Keratinocyte (primary cell): Measurements from ENCODE around the gene EVL. TPM values are rescaled to one million over a fixed set of nuclear protein-coding genes. Genes with fewer than 3 reads are reported as not detected.
A peak's percentile ranks its signal among the peaks of the same experiment; 100 is the strongest.

Experiments used
- DNase-seq: peaks from one replicate; pipeline ENCODE4 v3.0.0-alpha.2; 2011; ENCODE audit warnings: low read depth, missing footprints, low spot score
- FAIRE-seq: peaks from 2 replicates; lab custom pipeline; 2011; peaks lifted over from hg19 to GRCh38; lab: Jason Lieb, UNC
- H2AFZ ChIP-seq: 2 replicates; pipeline ENCODE4 v1.6.0; 2012; ENCODE audit warnings: low read length, control low read depth, inconsistent platforms; ENCODE audit not compliant: control insufficient read depth
- H3K27ac ChIP-seq: 2 replicates; pipeline ENCODE4 v1.5.1; 2011; ENCODE audit warnings: low read length; ENCODE audit not compliant: control insufficient read depth, insufficient read depth
- H3K27me3 ChIP-seq: 3 replicates; pipeline ENCODE4 v1.6.0; 2011; ENCODE audit warnings: low read length; ENCODE audit not compliant: control insufficient read depth, insufficient read depth; ENCODE audit errors: extremely low read depth
- H3K36me3 ChIP-seq, 2 experiments: 2 replicates in 1 of 2; 3 replicates in 1 of 2; pipeline ENCODE4 v1.5.1; 2011; ENCODE audit warnings: low read length in 2 of 2, mild to moderate bottlenecking in 1 of 2; ENCODE audit not compliant: control insufficient read depth in 2 of 2, insufficient read depth in 2 of 2; ENCODE audit errors: extremely low read depth in 1 of 2
- H3K4me1 ChIP-seq: 3 replicates; pipeline ENCODE4 v1.5.1; 2011; ENCODE audit warnings: low read length; ENCODE audit not compliant: control insufficient read depth, insufficient read depth; ENCODE audit errors: extremely low read depth
- H3K4me2 ChIP-seq: 3 replicates; pipeline ENCODE4 v1.6.0; 2011; ENCODE audit warnings: low read depth, low read length; ENCODE audit not compliant: control insufficient read depth, insufficient read depth; ENCODE audit errors: extremely low read depth
- H3K4me3 ChIP-seq, 3 experiments: fragments of 200-600 bp in 1 of 3; sonication (generic) in 1 of 3; 2 replicates in 2 of 3; 3 replicates in 1 of 3; pipeline ENCODE4 v1.5.1; 2011 to 2016; ENCODE audit warnings: low read length in 3 of 3, mild to moderate bottlenecking in 3 of 3, control low read depth in 2 of 3, inconsistent platforms in 1 of 3, low read depth in 1 of 3, mixed read lengths in 1 of 3, mixed run types in 1 of 3, moderate library complexity in 1 of 3; ENCODE audit not compliant: control insufficient read depth in 2 of 3, insufficient read depth in 2 of 3; ENCODE audit errors: extremely low read depth in 1 of 3
- H3K79me2 ChIP-seq: 2 replicates; pipeline ENCODE4 v1.6.0; 2012; ENCODE audit warnings: low read length; ENCODE audit not compliant: control insufficient read depth, insufficient read depth
- H3K9ac ChIP-seq: 3 replicates; pipeline ENCODE4 v1.6.0; 2011; ENCODE audit warnings: low read length; ENCODE audit not compliant: control insufficient read depth, insufficient read depth; ENCODE audit errors: extremely low read depth
- H3K9me1 ChIP-seq: 3 replicates; pipeline ENCODE4 v1.6.0; 2011; ENCODE audit warnings: low read length; ENCODE audit not compliant: control insufficient read depth, insufficient read depth; ENCODE audit errors: extremely low read depth
- H3K9me3 ChIP-seq: 2 replicates; pipeline ENCODE4 v1.5.1; 2012; ENCODE audit warnings: low read depth, low read length; ENCODE audit not compliant: control insufficient read depth
- H4K20me1 ChIP-seq: 3 replicates; pipeline ENCODE4 v1.6.0; 2011; ENCODE audit warnings: low read length; ENCODE audit not compliant: control insufficient read depth, insufficient read depth; ENCODE audit errors: extremely low read depth
- CTCF ChIP-seq, 3 experiments: IDR thresholded peaks in 1 of 3; conservative IDR thresholded peaks in 1 of 3; optimal IDR thresholded peaks in 1 of 3; 2 replicates in 2 of 3; 3 replicates in 1 of 3; pipeline versions ENCODE3 to v1.5.1; 2011; ENCODE audit warnings: low read length in 3 of 3, mild to moderate bottlenecking in 3 of 3, moderate library complexity in 2 of 3, control low read depth in 1 of 3, inconsistent platforms in 1 of 3; ENCODE audit not compliant: insufficient read depth in 2 of 3; ENCODE audit errors: extremely low read depth in 1 of 3
- EZH2 ChIP-seq: IDR thresholded peaks from one replicate; pipeline ENCODE4 v1.6.1; 2012; ENCODE audit warnings: inconsistent platforms, mild to moderate bottlenecking, low read length, moderate library complexity
- dilution Hi-C: fragments of 300-500 bp; cut with MboI; formaldehyde crosslinking; loops from one replicate; pipeline ENCODE4 v1.7.0; 2020; ENCODE audit warnings: low sequenced_read_pairs; ENCODE audit not compliant: extremely low pct_ligation_motif_present
- polyA plus RNA-seq, 5 experiments: library from polyadenylated mRNA; depleted of rRNA in 3 of 5; stranded (reverse) in 3 of 5; stranded (forward) in 1 of 5; unstranded in 1 of 5; fragments of >200 nt; gene quantifications; 1 replicate in 1 of 5; 2 replicates in 3 of 5; 3 replicates in 1 of 5; pipeline versions ENCODE4 v1.2.1 to v1.2.3, GENCODE V29; 2011 to 2012; ENCODE audit warnings: missing spikeins in 2 of 5, low read depth in 1 of 5, low replicate concordance in 1 of 5

Gene EVL
- polyA plus RNA-seq, 1 donor (not counting 4 experiments of a cell fraction or from before 2014, with no cell fraction given) = 12.0 TPM

- H3K9me1 ChIP-seq = no peaks in the 10 kb centered on the region
- TF ChIP-seq CTCF (optimal IDR thresholded peaks at IDR 0.05 in 1 of 3, IDR thresholded peaks at IDR 0.05 in 1 of 3, conservative IDR thresholded peaks at IDR 0.05 in 1 of 3; ENCODE audit: extremely low read depth in 1 of 3, insufficient read depth in 2 of 3, low read length in 3 of 3) (no peak), EZH2 (no peak)
- H3K79me2 ChIP-seq = no peaks in the 10 kb centered on the region
- dilution Hi-C loops = no loop called here
- peaks cover 13% of the 10 kb centered on the region for H3K4me1 ChIP-seq
- no peak overlapping the region for H3K27ac ChIP-seq
- no peak overlapping the region for H3K9ac ChIP-seq
- DNase-seq = no peak
- peak; percentile 84 for FAIRE-seq
- no peaks in the 10 kb centered on the region for H3K27me3 ChIP-seq
- no peaks in the 10 kb centered on the region for H3K9me3 ChIP-seq
- H3K36me3 ChIP-seq = no peaks in the 10 kb centered on the region
- H2AFZ ChIP-seq = peak overlapping the region; percentile 70
- H3K4me2 ChIP-seq = peak overlapping the region; percentile 1
- H3K4me3 ChIP-seq = no peak overlapping the region
- no peaks in the 10 kb centered on the region for H4K20me1 ChIP-seq
These were observed 67.1 kb downstream of the EVL start for GRCh38 chr14:100132161-100132902.

- dilution Hi-C loops = no loop called here
- H3K4me3 ChIP-seq = no peak overlapping the region
- H3K36me3 ChIP-seq = no peaks in the 10 kb centered on the region
- no peak overlapping the region for H3K4me2 ChIP-seq
- H3K27ac ChIP-seq = no peak overlapping the region
- no peaks in the 10 kb centered on the region for H4K20me1 ChIP-seq
- DNase-seq (no peak), FAIRE-seq (no peak)
- peaks cover 13% of the 10 kb centered on the region for H3K4me1 ChIP-seq
- no peaks in the 10 kb centered on the region for H3K9me3 ChIP-seq
- no peaks in the 10 kb centered on the region for H3K27me3 ChIP-seq
- H3K9ac ChIP-seq = no peak overlapping the region
- TF ChIP-seq CTCF (optimal IDR thresholded peaks at IDR 0.05 in 1 of 3, IDR thresholded peaks at IDR 0.05 in 1 of 3, conservative IDR thresholded peaks at IDR 0.05 in 1 of 3; ENCODE audit: extremely low read depth in 1 of 3, insufficient read depth in 2 of 3, low read length in 3 of 3) (no peak), EZH2 (no peak)
- no peaks in the 10 kb centered on the region for H3K9me1 ChIP-seq
- H3K79me2 ChIP-seq = no peaks in the 10 kb centered on the region
- peak overlapping the region; percentile 70 for H2AFZ ChIP-seq
These were observed 67.8 kb downstream of the EVL start for GRCh38 chr14:100132903-100133510.
